H1 (cell line): Measurements from ENCODE around the gene ZNF490.

ENCODE experiments used
- EP300 ChIP-seq, 2 experiments: IDR thresholded peaks; 1 replicate in 1 of 2; 2 replicates in 1 of 2; pipeline ENCODE4 v1.6.1; 2011 to 2012; ENCODE audit warnings: low read depth in 2 of 2, low read length in 2 of 2, mild to moderate bottlenecking in 2 of 2, borderline replicate concordance in 1 of 2, inconsistent platforms in 1 of 2, moderate library complexity in 1 of 2
- EZH2 ChIP-seq: fragments of 200-600 bp; sonication (generic); IDR thresholded peaks from 2 replicates; pipeline ENCODE4 v1.7.1; 2012; ENCODE audit warnings: low read depth, mild to moderate bottlenecking, moderate library complexity, low read length, inconsistent platforms; ENCODE audit not compliant: severe bottlenecking
- JUND ChIP-seq: IDR thresholded peaks from 2 replicates; pipeline ENCODE4 v1.6.1; 2011; ENCODE audit warnings: mild to moderate bottlenecking, improper control_type of control experiment, low read length
- NRF1 ChIP-seq: IDR thresholded peaks from 2 replicates; pipeline ENCODE4 v1.6.1; 2011; ENCODE audit warnings: mild to moderate bottlenecking, low read depth, low read length, improper control_type of control experiment
- POLR2A ChIP-seq, 2 experiments: IDR thresholded peaks; 1 replicate in 1 of 2; 2 replicates in 1 of 2; pipeline ENCODE4 v1.6.1; 2011; ENCODE audit warnings: low read depth in 2 of 2, low read length in 2 of 2, mild to moderate bottlenecking in 2 of 2; ENCODE audit errors: control extremely low read depth in 1 of 2
- SRF ChIP-seq: IDR thresholded peaks from 2 replicates; pipeline ENCODE4 v1.6.1; 2011; ENCODE audit warnings: mild to moderate bottlenecking, low read depth, low read length, moderate library complexity
- TAF7 ChIP-seq: optimal IDR thresholded peaks from 2 replicates; pipeline ENCODE3; 2011; ENCODE audit warnings: low read depth, mild to moderate bottlenecking, inconsistent platforms, low read length, moderate library complexity, borderline replicate concordance
- TF ChIP-seq, protein P1 (sequence below), 3 experiments: IDR thresholded peaks; 1 replicate in 2 of 3; 2 replicates in 1 of 3; pipeline versions ENCODE4 v1.5.1 to v1.6.1; 2011; ENCODE audit warnings: low read length in 3 of 3, mild to moderate bottlenecking in 3 of 3, inconsistent platforms in 2 of 3, low read depth in 1 of 3, moderate library complexity in 1 of 3; ENCODE audit not compliant: insufficient read depth in 1 of 3; ENCODE audit errors: control extremely low read depth in 1 of 3

DNA sequence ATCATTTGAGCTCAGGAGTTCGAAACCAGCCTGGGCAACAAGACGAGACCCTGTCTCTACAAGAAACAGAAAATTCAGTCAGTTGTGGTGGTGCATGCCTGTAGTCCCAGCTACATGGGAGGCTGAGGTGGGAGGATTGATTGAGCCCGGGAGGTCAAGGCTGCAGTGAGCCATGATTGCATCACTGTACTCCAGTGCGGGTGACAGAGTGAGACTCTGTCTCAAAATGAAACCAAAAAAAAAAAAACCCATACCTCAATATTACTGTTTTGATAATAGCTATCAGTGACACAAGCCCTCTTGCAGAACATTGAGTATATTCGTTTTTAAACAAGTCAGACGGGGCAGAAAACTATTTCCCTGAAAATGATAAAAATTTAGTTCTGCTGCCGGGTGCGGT, 16.3 kb upstream of the ZNF490 start:
- TF ChIP-seq EZH2 (no peak), JUND (no peak), EP300 (IDR thresholded peaks at IDR 0.05; ENCODE audit: borderline replicate concordance in 1 of 2, low read depth in 2 of 2, low read length in 2 of 2) (no peak), SRF (no peak), POLR2A (IDR thresholded peaks at IDR 0.05; ENCODE audit: control extremely low read depth in 1 of 2, low read depth in 2 of 2, low read length in 2 of 2) (no peak), NRF1 (no peak), TAF7 (no peak)
- TF ChIP-seq, protein P1, sequence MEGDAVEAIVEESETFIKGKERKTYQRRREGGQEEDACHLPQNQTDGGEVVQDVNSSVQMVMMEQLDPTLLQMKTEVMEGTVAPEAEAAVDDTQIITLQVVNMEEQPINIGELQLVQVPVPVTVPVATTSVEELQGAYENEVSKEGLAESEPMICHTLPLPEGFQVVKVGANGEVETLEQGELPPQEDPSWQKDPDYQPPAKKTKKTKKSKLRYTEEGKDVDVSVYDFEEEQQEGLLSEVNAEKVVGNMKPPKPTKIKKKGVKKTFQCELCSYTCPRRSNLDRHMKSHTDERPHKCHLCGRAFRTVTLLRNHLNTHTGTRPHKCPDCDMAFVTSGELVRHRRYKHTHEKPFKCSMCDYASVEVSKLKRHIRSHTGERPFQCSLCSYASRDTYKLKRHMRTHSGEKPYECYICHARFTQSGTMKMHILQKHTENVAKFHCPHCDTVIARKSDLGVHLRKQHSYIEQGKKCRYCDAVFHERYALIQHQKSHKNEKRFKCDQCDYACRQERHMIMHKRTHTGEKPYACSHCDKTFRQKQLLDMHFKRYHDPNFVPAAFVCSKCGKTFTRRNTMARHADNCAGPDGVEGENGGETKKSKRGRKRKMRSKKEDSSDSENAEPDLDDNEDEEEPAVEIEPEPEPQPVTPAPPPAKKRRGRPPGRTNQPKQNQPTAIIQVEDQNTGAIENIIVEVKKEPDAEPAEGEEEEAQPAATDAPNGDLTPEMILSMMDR (IDR thresholded peaks at IDR 0.05; ENCODE audit: control extremely low read depth in 1 of 3, insufficient read depth in 1 of 3, low read depth in 1 of 3, low read length in 3 of 3), result no peak
